Measurements from ENCODE around the gene IGSF23.

IGSF23 gene

GRCh38 chr19:44613295-44614178, at the start of gene IGSF23:
IGSF23 (plus strand) TSS chr19:44613563; CDS start chr19:44613646, 83 bp downstream.
- no peak for DNase-seq

GRCh38 chr19:44566984-44567383, 46.4 kb upstream of the IGSF23 start:
- no peak for DNase-seq

GRCh38 chr19:44567745-44568144, 45.6 kb upstream of the IGSF23 start:
- no peak for DNase-seq

- DNase-seq, result no peak
Observed at GRCh38 chr19:44570603-44570983, 42.8 kb upstream of the IGSF23 start.

- peak; percentile 70 for DNase-seq
Observed at GRCh38 chr19:44570984-44571684, 42.2 kb upstream of the IGSF23 start.

GRCh38 chr19:44571830-44572580, 41.4 kb upstream of the IGSF23 start:
- no peak for DNase-seq

- no peak for DNase-seq
Observed at GRCh38 chr19:44572581-44572900, 40.8 kb upstream of the IGSF23 start.

GRCh38 chr19:44573183-44573582, 40.2 kb upstream of the IGSF23 start:
- no peak for DNase-seq

- no peak for DNase-seq
Observed at GRCh38 chr19:44573627-44574026, 39.7 kb upstream of the IGSF23 start.

- no peak for DNase-seq
Observed at GRCh38 chr19:44574186-44574950, 39.0 kb upstream of the IGSF23 start.

- no peak for DNase-seq
Observed at GRCh38 chr19:44575116-44575700, 38.2 kb upstream of the IGSF23 start.

- peak; percentile 38 for DNase-seq
Observed at GRCh38 chr19:44576843-44577565, 36.4 kb upstream of the IGSF23 start.

- no peak for DNase-seq
Observed at GRCh38 chr19:44577566-44577874, 35.8 kb upstream of the IGSF23 start.

- DNase-seq, result no peak
Observed at GRCh38 chr19:44579663-44580365, 33.5 kb upstream of the IGSF23 start.

- no peak for DNase-seq
Observed at GRCh38 chr19:44580366-44580895, 32.9 kb upstream of the IGSF23 start.

- DNase-seq, result no peak
Observed at GRCh38 chr19:44581288-44581687, 32.1 kb upstream of the IGSF23 start.

GRCh38 chr19:44582581-44583265, 30.6 kb upstream of the IGSF23 start:
- DNase-seq, result peak; percentile 74

GRCh38 chr19:44585371-44586133, 27.8 kb upstream of the IGSF23 start:
- no peak for DNase-seq

- peak; percentile 59 for DNase-seq
Observed at GRCh38 chr19:44587963-44588770, 25.2 kb upstream of the IGSF23 start.
